C4-2B (cell line): ENCODE measurements around the gene PRR16.

Source experiments
- H3K27ac ChIP-seq: fragments of 450-650 bp; 2 replicates; pipeline ENCODE4 v1.5.1; 2017
- CTCF ChIP-seq: fragments of 450-650 bp; conservative IDR thresholded peaks from 2 replicates; pipeline ENCODE4 v1.5.1; 2017; ENCODE audit warnings: mild to moderate bottlenecking
- ZFX ChIP-seq: fragments of 450-650 bp; IDR thresholded peaks from 2 replicates; pipeline ENCODE4 v1.6.1; 2017

Gene PRR16

GRCh38 chr5:120730214-120730613 lies 266.1 kb downstream of the PRR16 start:
- no peak overlapping the region for H3K27ac ChIP-seq
- no peak for TF ChIP-seq ZFX
- no peak for TF ChIP-seq CTCF

GRCh38 chr5:120734033-120734432 lies 269.9 kb downstream of the PRR16 start:
- TF ChIP-seq CTCF (no peak), ZFX (no peak)

GRCh38 chr5:120735076-120735475 lies 271.0 kb downstream of the PRR16 start:
- H3K27ac ChIP-seq = no peak overlapping the region
- no peak for TF ChIP-seq ZFX
- TF ChIP-seq CTCF = peak; percentile 19

More at GRCh38 chr5:120734033-120734432, 269.9 kb downstream of the PRR16 start:
- no peak overlapping the region for H3K27ac ChIP-seq
